ENCODE data around the gene EGFR. TPM values are rescaled to one million over a fixed set of nuclear protein-coding genes. Genes with fewer than 3 reads are reported as not detected.

EGFR gene
- total RNA-seq, 1 donor from 2014 or later: 5.0 TPM

GRCh38 chr7:55149001-55149400 lies 130.2 kb downstream of the EGFR start:
- Mint-ChIP-seq H3K27me3 (ENCODE audit: unreplicated experiment) (peaks cover 9% of the 10 kb centered on the region), H3K4me1 (ENCODE audit: unreplicated experiment) (peaks cover 9% of the 10 kb centered on the region), H3K9me3 (ENCODE audit: unreplicated experiment) (no peaks in the 10 kb centered on the region), H3K4me3 (ENCODE audit: unreplicated experiment) (no peak overlapping the region), H3K27ac (ENCODE audit: unreplicated experiment) (no peak overlapping the region), H3K36me3 (ENCODE audit: low read depth, unreplicated experiment) (peaks cover 5% of the 10 kb centered on the region)
- DNase-seq (ENCODE audit: low spot score): no peak
- no peak for TF ChIP-seq CTCF (IDR thresholded peaks at IDR 0.05; ENCODE audit: unreplicated experiment)

GRCh38 chr7:55150166-55150565 lies 131.3 kb downstream of the EGFR start:
- no peaks in the 10 kb centered on the region for H3K9me3 Mint-ChIP-seq (ENCODE audit: unreplicated experiment)
- no peak for TF ChIP-seq CTCF (IDR thresholded peaks at IDR 0.05; ENCODE audit: unreplicated experiment)
- H3K4me1 Mint-ChIP-seq (ENCODE audit: unreplicated experiment): peaks cover 9% of the 10 kb centered on the region
- peaks cover 5% of the 10 kb centered on the region for H3K36me3 Mint-ChIP-seq (ENCODE audit: low read depth, unreplicated experiment)
- no peak overlapping the region for H3K27ac Mint-ChIP-seq (ENCODE audit: unreplicated experiment)
- no peak for DNase-seq (ENCODE audit: low spot score)
- H3K27me3 Mint-ChIP-seq (ENCODE audit: unreplicated experiment): peaks cover 9% of the 10 kb centered on the region
- H3K4me3 Mint-ChIP-seq (ENCODE audit: unreplicated experiment): no peak overlapping the region

- Mint-ChIP-seq H3K4me1 (ENCODE audit: unreplicated experiment) (peaks cover 9% of the 10 kb centered on the region), H3K36me3 (ENCODE audit: low read depth, unreplicated experiment) (peaks cover 5% of the 10 kb centered on the region), H3K4me3 (ENCODE audit: unreplicated experiment) (no peak overlapping the region), H3K27ac (ENCODE audit: unreplicated experiment) (no peak overlapping the region), H3K9me3 (ENCODE audit: unreplicated experiment) (no peaks in the 10 kb centered on the region), H3K27me3 (ENCODE audit: unreplicated experiment) (peaks cover 9% of the 10 kb centered on the region)
- no peak for DNase-seq (ENCODE audit: low spot score)
- no peak for TF ChIP-seq CTCF (IDR thresholded peaks at IDR 0.05; ENCODE audit: unreplicated experiment)
These were observed 132.1 kb downstream of the EGFR start for GRCh38 chr7:55150709-55151451.

GRCh38 chr7:55152516-55152915 lies 133.7 kb downstream of the EGFR start:
- no peaks in the 10 kb centered on the region for H3K9me3 Mint-ChIP-seq (ENCODE audit: unreplicated experiment)
- H3K27me3 Mint-ChIP-seq (ENCODE audit: unreplicated experiment): peaks cover 9% of the 10 kb centered on the region
- no peak for TF ChIP-seq CTCF (IDR thresholded peaks at IDR 0.05; ENCODE audit: unreplicated experiment)
- DNase-seq (ENCODE audit: low spot score): no peak
- peaks cover 18% of the 10 kb centered on the region for H3K4me1 Mint-ChIP-seq (ENCODE audit: unreplicated experiment)
- no peak overlapping the region for H3K4me3 Mint-ChIP-seq (ENCODE audit: unreplicated experiment)
- H3K36me3 Mint-ChIP-seq (ENCODE audit: low read depth, unreplicated experiment): no peaks in the 10 kb centered on the region
- H3K27ac Mint-ChIP-seq (ENCODE audit: unreplicated experiment): no peak overlapping the region

GRCh38 chr7:55154096-55154495 lies 135.3 kb downstream of the EGFR start:
- no peak overlapping the region for H3K27ac Mint-ChIP-seq (ENCODE audit: unreplicated experiment)
- no peaks in the 10 kb centered on the region for H3K36me3 Mint-ChIP-seq (ENCODE audit: low read depth, unreplicated experiment)
- H3K27me3 Mint-ChIP-seq (ENCODE audit: unreplicated experiment): peaks cover 8% of the 10 kb centered on the region
- H3K4me3 Mint-ChIP-seq (ENCODE audit: unreplicated experiment): no peak overlapping the region
- H3K4me1 Mint-ChIP-seq (ENCODE audit: unreplicated experiment): peaks cover 18% of the 10 kb centered on the region
- no peaks in the 10 kb centered on the region for H3K9me3 Mint-ChIP-seq (ENCODE audit: unreplicated experiment)
- no peak for TF ChIP-seq CTCF (IDR thresholded peaks at IDR 0.05; ENCODE audit: unreplicated experiment)
- DNase-seq (ENCODE audit: low spot score): no peak
